Stimulated activated CD8-positive, alpha-beta memory T cell treated with anti-CD3 and anti-CD28 coated beads, Interleukin-7, amount 100 ng/mL, for 48 hours (primary cell): Measurements from ENCODE around the gene ADGRV1.

Experiments
- DNase-seq, 2 donors: peaks; one replicate each; pipeline ENCODE4 v3.0.0-alpha.2; 2020; ENCODE audit warnings: low read depth in 1 of 2; ENCODE audit errors: extremely low read depth in 1 of 2

ADGRV1 gene

GRCh38 chr5:91177639-91178038 lies 619.0 kb downstream of the ADGRV1 start:
- no peak for DNase-seq

- no peak for DNase-seq
Measured at GRCh38 chr5:91178461-91178860, 619.9 kb downstream of the ADGRV1 start.

GRCh38 chr5:91179018-91179417 lies 620.4 kb downstream of the ADGRV1 start:
- no peak for DNase-seq

DNA sequence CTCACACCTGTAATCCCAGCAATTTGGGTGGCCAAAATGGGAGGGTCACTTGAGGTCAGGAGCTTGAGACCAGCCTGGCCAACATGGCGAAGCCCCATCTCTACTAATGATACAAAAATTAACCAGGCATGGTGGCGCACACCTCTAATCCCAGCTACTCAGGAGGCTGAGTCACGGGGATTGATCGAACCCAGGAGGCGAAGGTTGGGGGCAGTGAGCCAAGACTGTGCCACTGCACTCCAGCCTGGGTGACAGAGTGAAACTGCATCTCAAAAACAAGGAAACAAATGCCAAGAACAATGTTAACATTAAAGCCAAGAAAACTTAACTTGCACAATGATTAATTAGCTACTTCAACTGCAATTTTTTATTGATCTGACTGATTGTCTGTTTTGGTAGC lies 621.9 kb downstream of the ADGRV1 start:
- DNase-seq: no peak

- DNase-seq: no peak
Measured at GRCh38 chr5:91182763-91183162, 624.2 kb downstream of the ADGRV1 start.

DNA sequence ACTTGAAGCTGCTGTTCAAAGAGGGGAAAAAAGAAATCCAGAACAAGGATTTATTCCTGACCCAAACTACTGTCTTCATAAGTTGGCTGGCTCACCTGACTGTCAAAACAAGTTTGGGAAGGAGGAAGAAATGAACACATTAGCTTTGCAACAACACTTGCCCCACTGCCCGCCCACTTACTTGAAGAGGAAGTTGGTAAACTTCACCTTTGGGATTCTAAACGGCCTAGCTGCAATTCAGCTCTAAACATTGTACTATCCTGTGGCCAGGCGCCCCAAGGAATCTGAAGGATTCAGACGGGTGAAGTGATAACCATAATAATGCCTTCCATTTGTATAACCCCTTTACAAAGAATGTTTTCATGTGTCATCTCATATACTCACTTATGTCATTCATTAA lies 625.1 kb downstream of the ADGRV1 start:
- no peak for DNase-seq

- DNase-seq: no peak
Measured at GRCh38 chr5:91186101-91186500, 627.5 kb downstream of the ADGRV1 start.

DNA sequence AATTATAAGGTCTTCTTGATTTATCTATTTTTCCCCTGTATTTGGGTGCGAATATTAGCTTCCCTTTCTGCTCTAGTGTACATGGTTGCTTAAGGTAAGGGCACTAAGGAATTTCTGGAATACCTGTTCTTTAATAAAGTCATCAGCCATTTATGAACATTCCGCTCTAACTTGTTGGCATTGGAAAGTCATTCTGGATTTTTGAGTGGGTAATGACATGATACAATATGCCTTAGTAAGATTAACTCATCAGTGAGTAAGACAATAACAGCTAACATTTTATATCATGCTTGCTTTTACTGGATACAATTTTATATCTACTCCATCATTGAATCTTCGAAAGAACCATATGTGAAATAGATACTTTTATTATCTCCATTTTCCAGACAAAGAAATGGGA lies 628.4 kb downstream of the ADGRV1 start:
- no peak for DNase-seq

- DNase-seq: no peak
Measured at GRCh38 chr5:91188755-91189154, 630.2 kb downstream of the ADGRV1 start.

GRCh38 chr5:91189480-91190313 lies 631.1 kb downstream of the ADGRV1 start:
- DNase-seq: no peak

- DNase-seq: no peak
Measured at GRCh38 chr5:91190314-91190690, 631.7 kb downstream of the ADGRV1 start.

DNA sequence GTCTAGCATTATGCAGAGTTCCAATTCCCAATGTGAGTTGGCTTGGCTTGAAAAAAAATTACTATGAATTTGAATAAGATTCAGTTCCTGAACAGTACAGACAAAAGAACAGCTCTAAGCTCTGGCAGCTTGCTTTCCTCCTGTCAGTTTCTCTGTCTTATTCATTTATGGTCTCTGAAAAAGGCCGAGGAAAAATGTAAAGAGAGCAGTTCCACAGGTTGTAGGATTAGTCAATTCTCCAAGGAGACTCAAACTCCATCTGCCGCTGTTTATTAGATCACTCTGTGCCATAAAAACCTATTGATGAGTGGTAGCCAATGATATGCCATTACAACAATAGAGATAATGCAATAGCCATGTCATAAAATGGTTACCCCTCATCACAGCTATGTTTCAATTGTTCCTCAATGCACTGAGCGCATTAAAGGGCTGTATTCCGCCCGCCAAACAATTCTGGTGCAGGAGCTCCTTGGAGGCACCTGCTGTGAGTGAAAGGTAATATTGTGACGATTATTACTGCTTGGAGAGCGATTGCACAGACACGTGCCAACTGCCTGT lies 636.3 kb downstream of the ADGRV1 start:
- no peak for DNase-seq

GRCh38 chr5:91200692-91201091 lies 642.1 kb downstream of the ADGRV1 start:
- no peak for DNase-seq

- no peak for DNase-seq
Measured at GRCh38 chr5:91206103-91206502, 647.5 kb downstream of the ADGRV1 start.

GRCh38 chr5:91206734-91207133 lies 648.1 kb downstream of the ADGRV1 start:
- no peak for DNase-seq

DNA sequence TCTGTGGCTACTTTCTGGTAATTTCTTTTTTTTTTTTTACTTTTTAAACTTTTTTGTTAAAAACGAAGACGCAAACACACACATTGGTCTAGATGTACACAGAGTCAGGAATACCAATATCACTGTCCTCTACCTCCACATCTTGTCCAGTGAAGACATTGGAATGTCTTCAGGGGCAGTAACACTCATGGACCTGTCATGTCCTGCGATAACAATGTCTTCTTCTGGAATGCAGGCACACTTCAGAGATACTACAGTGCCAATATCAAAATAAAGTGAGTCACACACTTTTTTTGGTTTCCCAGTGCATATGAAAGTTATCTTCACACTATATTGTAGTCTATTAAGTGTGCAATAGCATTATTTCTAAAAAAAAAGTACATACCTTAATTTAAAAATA lies 648.7 kb downstream of the ADGRV1 start:
- no peak for DNase-seq

GRCh38 chr5:91211997-91212713 lies 653.6 kb downstream of the ADGRV1 start:
- DNase-seq: no peak

- no peak for DNase-seq
Measured at GRCh38 chr5:91212714-91213092, 654.1 kb downstream of the ADGRV1 start.
